ENCODE results near the gene DCC.

Gene DCC

DNA sequence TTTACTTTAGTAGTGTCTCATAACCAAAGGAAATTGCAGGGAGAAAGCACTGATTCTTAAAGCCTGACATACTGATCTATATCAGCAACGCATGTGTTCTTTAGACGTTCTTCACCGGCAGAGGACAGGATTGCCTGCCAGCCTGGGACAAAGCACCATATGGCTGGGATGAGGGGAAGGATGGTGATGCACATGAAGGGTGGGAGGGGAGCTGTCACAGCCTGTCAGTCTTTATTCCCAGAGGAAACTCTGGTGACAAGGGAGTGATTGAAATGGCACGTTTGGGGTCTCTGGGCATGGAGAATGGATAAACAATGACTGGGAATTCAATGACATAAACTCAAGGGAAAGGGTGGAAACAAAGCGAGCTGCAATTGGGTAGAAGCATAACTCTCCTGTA, 808.1 kb downstream of the DCC start:
- H3K27me3 ChIP-seq (replicated peaks; ENCODE audit: control insufficient read depth, insufficient read depth, low read length), result no peaks in the 10 kb centered on the region
- H3K9ac ChIP-seq (ENCODE audit: low read length), result no peak overlapping the region
- H3K36me3 ChIP-seq (ENCODE audit: control insufficient read depth, insufficient read depth, low read length, severe bottlenecking), result no peaks in the 10 kb centered on the region
- no peak overlapping the region for H3K4me3 ChIP-seq (ENCODE audit: low read length)
- H3K9me3 ChIP-seq (ENCODE audit: control insufficient read depth, low read length), result no peaks in the 10 kb centered on the region
- DNase-seq (ENCODE audit: low read depth), result no peak
- H3K4me1 ChIP-seq (ENCODE audit: control insufficient read depth, insufficient read depth, low read length), result no peaks in the 10 kb centered on the region

DNA sequence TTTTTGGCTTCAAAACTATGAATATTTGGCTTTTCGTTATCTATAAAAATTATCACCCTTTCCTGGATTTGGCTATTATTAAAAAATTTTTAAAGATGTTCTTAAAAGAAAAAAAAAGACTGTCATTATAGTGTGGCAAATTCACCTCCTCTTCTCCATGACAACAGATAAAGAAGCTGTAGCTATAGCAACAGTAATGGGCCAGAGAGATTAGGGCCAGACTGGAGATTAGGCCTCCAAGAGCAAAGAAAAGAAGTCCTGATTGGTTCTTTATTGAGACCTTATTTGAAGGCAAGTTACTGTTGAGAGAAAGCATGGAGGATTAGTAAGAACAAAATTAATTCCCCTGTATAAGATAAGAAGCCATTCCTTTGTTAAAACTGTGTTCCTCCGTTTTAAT, 812.5 kb downstream of the DCC start:
- Histone ChIP-seq H3K4me3 (ENCODE audit: low read length) (no peak overlapping the region), H3K27me3 (replicated peaks; ENCODE audit: control insufficient read depth, insufficient read depth, low read length) (no peaks in the 10 kb centered on the region), H3K4me1 (ENCODE audit: control insufficient read depth, insufficient read depth, low read length) (no peaks in the 10 kb centered on the region), H3K9ac (ENCODE audit: low read length) (no peak overlapping the region), H3K36me3 (ENCODE audit: control insufficient read depth, insufficient read depth, low read length, severe bottlenecking) (no peaks in the 10 kb centered on the region), H3K9me3 (ENCODE audit: control insufficient read depth, low read length) (no peaks in the 10 kb centered on the region)
- no peak for DNase-seq (ENCODE audit: low read depth)

- Histone ChIP-seq H3K9ac (ENCODE audit: low read length) (no peak overlapping the region), H3K27me3 (replicated peaks; ENCODE audit: control insufficient read depth, insufficient read depth, low read length) (no peaks in the 10 kb centered on the region), H3K36me3 (ENCODE audit: control insufficient read depth, insufficient read depth, low read length, severe bottlenecking) (no peaks in the 10 kb centered on the region), H3K4me1 (ENCODE audit: control insufficient read depth, insufficient read depth, low read length) (no peaks in the 10 kb centered on the region), H3K9me3 (ENCODE audit: control insufficient read depth, low read length) (no peaks in the 10 kb centered on the region), H3K4me3 (ENCODE audit: low read length) (no peak overlapping the region)
- peak; percentile 13 for DNase-seq (ENCODE audit: low read depth)
Measured at GRCh38 chr18:53153281-53153680, 813.3 kb downstream of the DCC start.

DNA sequence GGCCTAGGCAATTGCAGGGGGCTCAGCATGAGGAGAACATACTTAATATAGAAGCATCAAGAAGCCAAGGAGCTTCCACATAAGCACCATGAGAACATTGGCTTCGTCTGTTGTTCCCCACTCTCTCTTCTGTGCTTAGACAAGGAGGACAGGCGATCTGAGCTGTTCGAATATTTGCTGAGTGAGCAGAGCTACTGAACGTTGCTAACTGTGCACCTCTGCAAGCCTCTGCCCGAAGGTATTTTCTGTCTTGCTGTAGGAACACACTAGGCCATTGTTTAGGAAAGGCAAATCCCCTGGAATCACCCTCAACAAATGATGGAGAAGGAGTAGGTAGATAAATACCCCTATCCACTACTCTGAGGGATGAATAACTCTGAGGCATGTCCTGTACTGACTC, 813.8 kb downstream of the DCC start:
- H3K27me3 ChIP-seq (replicated peaks; ENCODE audit: control insufficient read depth, insufficient read depth, low read length), result no peaks in the 10 kb centered on the region
- no peaks in the 10 kb centered on the region for H3K9me3 ChIP-seq (ENCODE audit: control insufficient read depth, low read length)
- no peak for DNase-seq (ENCODE audit: low read depth)
- no peak overlapping the region for H3K9ac ChIP-seq (ENCODE audit: low read length)
- no peaks in the 10 kb centered on the region for H3K36me3 ChIP-seq (ENCODE audit: control insufficient read depth, insufficient read depth, low read length, severe bottlenecking)
- H3K4me1 ChIP-seq (ENCODE audit: control insufficient read depth, insufficient read depth, low read length), result no peaks in the 10 kb centered on the region
- H3K4me3 ChIP-seq (ENCODE audit: low read length), result no peak overlapping the region

- Histone ChIP-seq H3K4me1 (ENCODE audit: control insufficient read depth, insufficient read depth, low read length) (no peaks in the 10 kb centered on the region), H3K4me3 (ENCODE audit: low read length) (no peak overlapping the region), H3K9me3 (ENCODE audit: control insufficient read depth, low read length) (no peaks in the 10 kb centered on the region), H3K9ac (ENCODE audit: low read length) (no peak overlapping the region), H3K36me3 (ENCODE audit: control insufficient read depth, insufficient read depth, low read length, severe bottlenecking) (no peaks in the 10 kb centered on the region), H3K27me3 (replicated peaks; ENCODE audit: control insufficient read depth, insufficient read depth, low read length) (no peaks in the 10 kb centered on the region)
- no peak for DNase-seq (ENCODE audit: low read depth)
Measured at GRCh38 chr18:53165770-53166169, 825.8 kb downstream of the DCC start.

- no peak for DNase-seq (ENCODE audit: low read depth)
- H3K4me1 ChIP-seq (ENCODE audit: control insufficient read depth, insufficient read depth, low read length), result no peaks in the 10 kb centered on the region
- no peaks in the 10 kb centered on the region for H3K27me3 ChIP-seq (replicated peaks; ENCODE audit: control insufficient read depth, insufficient read depth, low read length)
- H3K9me3 ChIP-seq (ENCODE audit: control insufficient read depth, low read length), result peaks cover 2% of the 10 kb centered on the region
- H3K9ac ChIP-seq (ENCODE audit: low read length), result no peak overlapping the region
- no peaks in the 10 kb centered on the region for H3K36me3 ChIP-seq (ENCODE audit: control insufficient read depth, insufficient read depth, low read length, severe bottlenecking)
- no peak overlapping the region for H3K4me3 ChIP-seq (ENCODE audit: low read length)
Measured at GRCh38 chr18:53169346-53169745, 829.3 kb downstream of the DCC start.

- DNase-seq (ENCODE audit: low read depth), result no peak
- H3K36me3 ChIP-seq (ENCODE audit: control insufficient read depth, insufficient read depth, low read length, severe bottlenecking), result no peaks in the 10 kb centered on the region
- no peaks in the 10 kb centered on the region for H3K4me1 ChIP-seq (ENCODE audit: control insufficient read depth, insufficient read depth, low read length)
- no peak overlapping the region for H3K4me3 ChIP-seq (ENCODE audit: low read length)
- H3K27me3 ChIP-seq (replicated peaks; ENCODE audit: control insufficient read depth, insufficient read depth, low read length), result no peaks in the 10 kb centered on the region
- no peaks in the 10 kb centered on the region for H3K9me3 ChIP-seq (ENCODE audit: control insufficient read depth, low read length)
- H3K9ac ChIP-seq (ENCODE audit: low read length), result no peak overlapping the region
Measured at GRCh38 chr18:53191634-53192033, 851.6 kb downstream of the DCC start.

GRCh38 chr18:53193870-53194269, 853.9 kb downstream of the DCC start:
- Histone ChIP-seq H3K4me3 (ENCODE audit: low read length) (no peak overlapping the region), H3K9ac (ENCODE audit: low read length) (no peak overlapping the region), H3K27me3 (replicated peaks; ENCODE audit: control insufficient read depth, insufficient read depth, low read length) (no peaks in the 10 kb centered on the region), H3K4me1 (ENCODE audit: control insufficient read depth, insufficient read depth, low read length) (no peaks in the 10 kb centered on the region), H3K9me3 (ENCODE audit: control insufficient read depth, low read length) (no peaks in the 10 kb centered on the region), H3K36me3 (ENCODE audit: control insufficient read depth, insufficient read depth, low read length, severe bottlenecking) (no peaks in the 10 kb centered on the region)
- DNase-seq (ENCODE audit: low read depth), result no peak

DNA sequence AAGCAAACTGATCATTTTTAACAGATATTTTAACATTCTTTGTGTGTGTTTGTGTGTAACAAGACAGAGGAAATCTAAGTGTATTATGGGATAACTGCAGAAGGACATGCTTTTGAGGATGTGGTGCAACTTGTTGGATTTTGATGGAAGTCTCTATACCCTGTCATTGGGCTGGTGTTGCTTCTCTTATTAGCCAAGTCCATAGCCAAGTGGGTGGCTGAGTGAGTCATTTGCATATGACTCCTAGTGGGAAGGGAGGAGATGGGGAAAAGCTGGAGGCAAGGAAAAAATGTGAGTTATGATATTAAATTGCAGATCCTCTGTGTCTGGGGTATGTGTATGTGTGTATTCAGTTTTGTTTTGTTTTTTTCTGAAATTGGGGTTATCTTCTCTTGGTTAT, 879.9 kb downstream of the DCC start:
- Histone ChIP-seq H3K27me3 (replicated peaks; ENCODE audit: control insufficient read depth, insufficient read depth, low read length) (no peaks in the 10 kb centered on the region), H3K9me3 (ENCODE audit: control insufficient read depth, low read length) (no peaks in the 10 kb centered on the region)
- no peak for DNase-seq (ENCODE audit: low read depth)

GRCh38 chr18:53224128-53224778, 884.3 kb downstream of the DCC start:
- Histone ChIP-seq H3K27me3 (replicated peaks; ENCODE audit: control insufficient read depth, insufficient read depth, low read length) (no peaks in the 10 kb centered on the region), H3K4me1 (ENCODE audit: control insufficient read depth, insufficient read depth, low read length) (no peaks in the 10 kb centered on the region), H3K9me3 (ENCODE audit: control insufficient read depth, low read length) (no peaks in the 10 kb centered on the region), H3K9ac (ENCODE audit: low read length) (no peak overlapping the region), H3K4me3 (ENCODE audit: low read length) (no peak overlapping the region), H3K36me3 (ENCODE audit: control insufficient read depth, insufficient read depth, low read length, severe bottlenecking) (no peaks in the 10 kb centered on the region)
- DNase-seq (ENCODE audit: low read depth), result no peak

More for the DNA sequence above, 879.9 kb downstream of the DCC start:
- Histone ChIP-seq H3K4me3 (ENCODE audit: low read length) (no peak overlapping the region), H3K9ac (ENCODE audit: low read length) (no peak overlapping the region), H3K36me3 (ENCODE audit: control insufficient read depth, insufficient read depth, low read length, severe bottlenecking) (no peaks in the 10 kb centered on the region), H3K4me1 (ENCODE audit: control insufficient read depth, insufficient read depth, low read length) (no peaks in the 10 kb centered on the region)

GRCh38 chr18:53225567-53226325, 885.7 kb downstream of the DCC start:
- no peak overlapping the region for H3K4me3 ChIP-seq (ENCODE audit: low read length)
- no peaks in the 10 kb centered on the region for H3K27me3 ChIP-seq (replicated peaks; ENCODE audit: control insufficient read depth, insufficient read depth, low read length)
- no peaks in the 10 kb centered on the region for H3K4me1 ChIP-seq (ENCODE audit: control insufficient read depth, insufficient read depth, low read length)
- no peaks in the 10 kb centered on the region for H3K9me3 ChIP-seq (ENCODE audit: control insufficient read depth, low read length)
- H3K9ac ChIP-seq (ENCODE audit: low read length), result no peak overlapping the region
- no peak for DNase-seq (ENCODE audit: low read depth)
- H3K36me3 ChIP-seq (ENCODE audit: control insufficient read depth, insufficient read depth, low read length, severe bottlenecking), result no peaks in the 10 kb centered on the region

Data from adipocyte (in vitro differentiated cells).